MG63 (cell line): ENCODE data around the gene CCDC85C. TPM values are rescaled to one million over a fixed set of nuclear protein-coding genes. Genes with fewer than 3 reads are reported as not detected.

Experiments
- DNase-seq: peaks from one replicate; pipeline ENCODE4 v3.0.0-alpha.2; 2020
- H3K27me3 ChIP-seq: fragments of 250-450 bp; sonication (Bioruptor Pico); 2 replicates; pipeline ENCODE4 v1.5.1; 2020; ENCODE audit warnings: mild to moderate bottlenecking, moderate library complexity
- H3K36me3 ChIP-seq: fragments of 250-450 bp; sonication (Bioruptor Pico); 2 replicates; pipeline ENCODE4 v1.5.1; 2020; ENCODE audit warnings: mild to moderate bottlenecking, moderate library complexity
- H3K4me3 ChIP-seq: fragments of 250-450 bp; sonication (Bioruptor Pico); 2 replicates; pipeline ENCODE4 v1.5.1; 2020; ENCODE audit warnings: mild to moderate bottlenecking, moderate library complexity
- H3K9me3 ChIP-seq: fragments of 250-450 bp; sonication (Bioruptor Pico); 2 replicates; pipeline ENCODE4 v1.5.1; 2020; ENCODE audit warnings: mild to moderate bottlenecking, moderate library complexity
- total RNA-seq: library from RNA; depleted of rRNA; stranded (reverse); fragments of >200 nt; shearing (Covaris generic); gene quantifications from 2 replicates; pipeline ENCODE4 v1.2.3, GENCODE V29; 2014; ENCODE audit warnings: low replicate concordance

CCDC85C gene
- total RNA-seq, 1 experiment from 2014 or later: 22.2 TPM

- peak overlapping the region; percentile 87 for H3K4me3 ChIP-seq
These were observed 124.7 kb downstream of the CCDC85C start for GRCh38 chr14:99479160-99479905.

GRCh38 chr14:99478128-99478527, 125.9 kb downstream of the CCDC85C start:
- no peaks in the 10 kb centered on the region for H3K27me3 ChIP-seq
- no peak for DNase-seq
- H3K9me3 ChIP-seq: no peaks in the 10 kb centered on the region
- no peak overlapping the region; the same call in 1 of the 2 replicates for H3K4me3 ChIP-seq
- no peaks in the 10 kb centered on the region for H3K36me3 ChIP-seq

More at GRCh38 chr14:99479160-99479905, 124.7 kb downstream of the CCDC85C start:
- no peak for DNase-seq
- H3K36me3 ChIP-seq: no peaks in the 10 kb centered on the region
- no peaks in the 10 kb centered on the region for H3K27me3 ChIP-seq
- no peaks in the 10 kb centered on the region for H3K9me3 ChIP-seq

GRCh38 chr14:99476864-99477263, 127.1 kb downstream of the CCDC85C start:
- Histone ChIP-seq H3K4me3 (no peak overlapping the region), H3K36me3 (no peaks in the 10 kb centered on the region), H3K9me3 (no peaks in the 10 kb centered on the region), H3K27me3 (no peaks in the 10 kb centered on the region)
- DNase-seq: no peak

- DNase-seq: no peak
- no peaks in the 10 kb centered on the region for H3K9me3 ChIP-seq
- no peak overlapping the region for H3K4me3 ChIP-seq
- H3K36me3 ChIP-seq: no peaks in the 10 kb centered on the region
- no peaks in the 10 kb centered on the region for H3K27me3 ChIP-seq
These were observed 128.3 kb downstream of the CCDC85C start for GRCh38 chr14:99475660-99476059.

- no peak for DNase-seq
- H3K4me3 ChIP-seq: no peak overlapping the region
- H3K36me3 ChIP-seq: no peaks in the 10 kb centered on the region
- no peaks in the 10 kb centered on the region for H3K9me3 ChIP-seq
- no peaks in the 10 kb centered on the region for H3K27me3 ChIP-seq
These were observed 128.8 kb downstream of the CCDC85C start for GRCh38 chr14:99475179-99475578.

GRCh38 chr14:99473458-99473857, 130.5 kb downstream of the CCDC85C start:
- Histone ChIP-seq H3K4me3 (no peak overlapping the region), H3K9me3 (no peaks in the 10 kb centered on the region), H3K27me3 (no peaks in the 10 kb centered on the region), H3K36me3 (no peaks in the 10 kb centered on the region)
- DNase-seq: no peak

- DNase-seq: no peak
- Histone ChIP-seq H3K27me3 (no peaks in the 10 kb centered on the region), H3K4me3 (no peak overlapping the region), H3K36me3 (no peaks in the 10 kb centered on the region), H3K9me3 (no peaks in the 10 kb centered on the region)
These were observed 131.1 kb downstream of the CCDC85C start for GRCh38 chr14:99472937-99473336.

GRCh38 chr14:99471731-99472130, 132.3 kb downstream of the CCDC85C start:
- DNase-seq: no peak
- no peaks in the 10 kb centered on the region for H3K9me3 ChIP-seq
- H3K4me3 ChIP-seq: no peak overlapping the region

GRCh38 chr14:99468836-99469592, 135.0 kb downstream of the CCDC85C start:
- H3K27me3 ChIP-seq: no peaks in the 10 kb centered on the region
- no peaks in the 10 kb centered on the region for H3K9me3 ChIP-seq
- H3K4me3 ChIP-seq: no peak overlapping the region
- H3K36me3 ChIP-seq: no peaks in the 10 kb centered on the region; the same call in 1 of the 2 replicates
- DNase-seq: no peak

More at GRCh38 chr14:99471731-99472130, 132.3 kb downstream of the CCDC85C start:
- Histone ChIP-seq H3K27me3 (no peaks in the 10 kb centered on the region), H3K36me3 (no peaks in the 10 kb centered on the region)

GRCh38 chr14:99468081-99468480, 135.9 kb downstream of the CCDC85C start:
- Histone ChIP-seq H3K27me3 (no peaks in the 10 kb centered on the region), H3K9me3 (no peaks in the 10 kb centered on the region), H3K4me3 (no peak overlapping the region), H3K36me3 (no peaks in the 10 kb centered on the region; the same call in 1 of the 2 replicates)
- no peak for DNase-seq

GRCh38 chr14:99467336-99468078, 136.5 kb downstream of the CCDC85C start:
- Histone ChIP-seq H3K9me3 (no peaks in the 10 kb centered on the region), H3K27me3 (no peaks in the 10 kb centered on the region), H3K36me3 (no peaks in the 10 kb centered on the region; the same call in 1 of the 2 replicates), H3K4me3 (no peak overlapping the region)
- no peak for DNase-seq

- no peak for DNase-seq
- H3K9me3 ChIP-seq: no peaks in the 10 kb centered on the region
- H3K27me3 ChIP-seq: no peaks in the 10 kb centered on the region
- H3K4me3 ChIP-seq: no peak overlapping the region
- H3K36me3 ChIP-seq: no peaks in the 10 kb centered on the region; the same call in 1 of the 2 replicates
These were observed 137.2 kb downstream of the CCDC85C start for GRCh38 chr14:99466758-99467157.

- no peak overlapping the region for H3K4me3 ChIP-seq
- no peaks in the 10 kb centered on the region for H3K9me3 ChIP-seq
- no peaks in the 10 kb centered on the region for H3K27me3 ChIP-seq
- peaks cover 2% of the 10 kb centered on the region; the same call in 1 of the 2 replicates for H3K36me3 ChIP-seq
- no peak for DNase-seq
These were observed 138.7 kb downstream of the CCDC85C start for GRCh38 chr14:99465288-99465687.

GRCh38 chr14:99463974-99464373, 140.0 kb downstream of the CCDC85C start:
- Histone ChIP-seq H3K36me3 (peaks cover 2% of the 10 kb centered on the region; the same call in 1 of the 2 replicates), H3K9me3 (no peaks in the 10 kb centered on the region), H3K4me3 (no peak overlapping the region), H3K27me3 (no peaks in the 10 kb centered on the region)
- DNase-seq: no peak

GRCh38 chr14:99462210-99462609, 141.8 kb downstream of the CCDC85C start:
- DNase-seq: no peak
- H3K36me3 ChIP-seq: peaks cover 4% of the 10 kb centered on the region

GRCh38 chr14:99461411-99462085, 142.5 kb downstream of the CCDC85C start:
- Histone ChIP-seq H3K4me3 (no peak overlapping the region), H3K27me3 (no peaks in the 10 kb centered on the region), H3K36me3 (peaks cover 4% of the 10 kb centered on the region), H3K9me3 (no peaks in the 10 kb centered on the region)
- no peak for DNase-seq

More at GRCh38 chr14:99462210-99462609, 141.8 kb downstream of the CCDC85C start:
- Histone ChIP-seq H3K4me3 (no peak overlapping the region), H3K27me3 (no peaks in the 10 kb centered on the region), H3K9me3 (no peaks in the 10 kb centered on the region)
